ENCODE data around the gene SIRT5.

The SIRT5 gene

GRCh38 chr6:13597073-13597472 is 22.7 kb downstream of the SIRT5 start:
- H3K9ac ChIP-seq (ENCODE audit: insufficient read length, low read depth): no peak overlapping the region
- H3K27me3 ChIP-seq (ENCODE audit: insufficient read depth, insufficient read length): no peaks in the 10 kb centered on the region
- TF ChIP-seq YY1 (IDR thresholded peaks at IDR 0.05; ENCODE audit: insufficient read depth, insufficient read length) (no peak), ZNF274 (IDR thresholded peaks at IDR 0.05; ENCODE audit: low read depth, low read length) (no peak), SUZ12 (IDR thresholded peaks at IDR 0.05; ENCODE audit: extremely low read depth, insufficient read depth, insufficient read length) (no peak)
- no peak for DNase-seq (ENCODE audit: low read depth, low spot score)
- no peaks in the 10 kb centered on the region for H3K9me3 ChIP-seq (ENCODE audit: insufficient read depth, low read length)
- H3K36me3 ChIP-seq (ENCODE audit: insufficient read depth, insufficient read length, low read length): peaks cover 66% of the 10 kb centered on the region
- no peak overlapping the region for H3K4me3 ChIP-seq (ENCODE audit: insufficient read length, low read depth)
- H3K4me1 ChIP-seq (ENCODE audit: insufficient read depth, insufficient read length): no peaks in the 10 kb centered on the region

GRCh38 chr6:13600036-13600435 is 25.6 kb downstream of the SIRT5 start:
- Histone ChIP-seq H3K27me3 (ENCODE audit: insufficient read depth, insufficient read length) (no peaks in the 10 kb centered on the region), H3K36me3 (ENCODE audit: insufficient read depth, insufficient read length, low read length) (peaks cover 47% of the 10 kb centered on the region), H3K9ac (ENCODE audit: insufficient read length, low read depth) (no peak overlapping the region), H3K9me3 (ENCODE audit: insufficient read depth, low read length) (no peaks in the 10 kb centered on the region), H3K4me1 (ENCODE audit: insufficient read depth, insufficient read length) (no peaks in the 10 kb centered on the region), H3K4me3 (ENCODE audit: insufficient read length, low read depth) (no peak overlapping the region)
- DNase-seq (ENCODE audit: low read depth, low spot score): no peak
- no peak for TF ChIP-seq YY1 (IDR thresholded peaks at IDR 0.05; ENCODE audit: insufficient read depth, insufficient read length)
- TF ChIP-seq SUZ12 (IDR thresholded peaks at IDR 0.05; ENCODE audit: extremely low read depth, insufficient read depth, insufficient read length): no peak
- TF ChIP-seq ZNF274 (IDR thresholded peaks at IDR 0.05; ENCODE audit: low read depth, low read length): no peak

DNA sequence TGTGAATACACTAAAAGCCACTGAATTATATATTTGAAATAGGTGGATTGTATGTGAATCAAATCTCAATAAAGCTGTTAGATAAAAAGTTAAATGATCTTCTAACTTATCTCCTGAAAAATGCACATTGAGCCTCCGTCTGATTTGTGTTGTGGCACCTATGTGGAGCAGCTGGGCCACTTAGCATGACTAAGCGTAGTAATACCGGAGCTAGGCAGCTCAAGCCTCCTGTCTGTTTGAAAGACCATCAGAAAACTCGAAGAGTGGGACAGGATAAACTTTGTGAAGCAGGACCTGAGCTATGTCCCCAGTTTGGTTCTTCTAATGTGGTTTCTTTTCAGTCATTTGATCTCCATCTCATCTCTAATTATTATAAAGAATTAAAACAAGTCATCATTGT is 29.7 kb downstream of the SIRT5 start:
- Histone ChIP-seq H3K27me3 (ENCODE audit: insufficient read depth, insufficient read length) (no peaks in the 10 kb centered on the region), H3K4me1 (ENCODE audit: insufficient read depth, insufficient read length) (no peaks in the 10 kb centered on the region), H3K9me3 (ENCODE audit: insufficient read depth, low read length) (no peaks in the 10 kb centered on the region), H3K4me3 (ENCODE audit: insufficient read length, low read depth) (no peak overlapping the region), H3K9ac (ENCODE audit: insufficient read length, low read depth) (no peak overlapping the region), H3K36me3 (ENCODE audit: insufficient read depth, insufficient read length, low read length) (peaks cover 26% of the 10 kb centered on the region)
- DNase-seq (ENCODE audit: low read depth, low spot score): no peak
- TF ChIP-seq ZNF274 (IDR thresholded peaks at IDR 0.05; ENCODE audit: low read depth, low read length): no peak
- TF ChIP-seq SUZ12 (IDR thresholded peaks at IDR 0.05; ENCODE audit: extremely low read depth, insufficient read depth, insufficient read length): no peak
- TF ChIP-seq YY1 (IDR thresholded peaks at IDR 0.05; ENCODE audit: insufficient read depth, insufficient read length): no peak

DNA sequence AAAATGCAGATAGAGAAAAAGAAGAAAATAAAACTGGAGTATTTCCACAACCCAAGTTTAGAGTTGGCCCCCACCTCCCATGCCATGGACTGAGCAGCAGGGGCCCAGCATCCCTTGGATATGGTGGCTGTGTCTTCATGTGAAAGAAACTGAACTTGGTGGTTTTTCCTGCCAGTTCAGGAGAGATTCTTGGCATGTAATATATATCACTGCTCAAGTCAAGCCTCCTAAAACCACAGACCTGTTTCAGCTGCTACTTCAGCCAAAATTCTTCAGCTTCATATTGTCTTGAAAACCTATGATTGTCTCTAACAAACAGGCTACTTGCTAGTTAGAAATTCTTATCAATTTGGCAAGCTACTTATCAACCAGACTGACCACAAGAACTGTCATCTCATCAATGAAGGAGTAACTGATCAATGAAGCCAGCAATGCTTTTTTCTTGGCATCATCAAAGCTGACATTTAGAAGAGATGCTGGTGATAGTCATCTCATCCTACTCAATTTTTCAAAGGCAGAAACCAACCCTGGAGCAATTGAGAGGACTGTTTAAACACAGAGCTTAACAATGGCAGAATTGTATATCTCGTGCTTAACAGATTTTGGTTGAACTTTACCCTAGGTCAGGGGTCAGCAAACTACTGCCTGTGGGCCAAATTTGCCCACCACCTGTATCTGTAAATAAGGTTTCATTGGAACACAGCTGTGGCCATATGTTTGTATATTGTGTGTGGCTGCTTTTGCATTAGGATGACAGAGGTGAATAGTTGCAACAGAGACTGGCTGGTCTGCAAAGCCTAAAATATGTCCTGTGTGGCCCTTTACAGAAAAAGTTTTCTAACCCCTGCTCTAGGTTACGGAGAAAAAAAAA is 30.4 kb downstream of the SIRT5 start:
- Histone ChIP-seq H3K4me1 (ENCODE audit: insufficient read depth, insufficient read length) (no peaks in the 10 kb centered on the region), H3K4me3 (ENCODE audit: insufficient read length, low read depth) (no peak overlapping the region), H3K36me3 (ENCODE audit: insufficient read depth, insufficient read length, low read length) (peaks cover 22% of the 10 kb centered on the region), H3K27me3 (ENCODE audit: insufficient read depth, insufficient read length) (no peaks in the 10 kb centered on the region), H3K9me3 (ENCODE audit: insufficient read depth, low read length) (no peaks in the 10 kb centered on the region), H3K9ac (ENCODE audit: insufficient read length, low read depth) (no peak overlapping the region)
- TF ChIP-seq YY1 (IDR thresholded peaks at IDR 0.05; ENCODE audit: insufficient read depth, insufficient read length) (no peak), ZNF274 (IDR thresholded peaks at IDR 0.05; ENCODE audit: low read depth, low read length) (no peak), SUZ12 (IDR thresholded peaks at IDR 0.05; ENCODE audit: extremely low read depth, insufficient read depth, insufficient read length) (no peak)
- DNase-seq (ENCODE audit: low read depth, low spot score): no peak

DNA sequence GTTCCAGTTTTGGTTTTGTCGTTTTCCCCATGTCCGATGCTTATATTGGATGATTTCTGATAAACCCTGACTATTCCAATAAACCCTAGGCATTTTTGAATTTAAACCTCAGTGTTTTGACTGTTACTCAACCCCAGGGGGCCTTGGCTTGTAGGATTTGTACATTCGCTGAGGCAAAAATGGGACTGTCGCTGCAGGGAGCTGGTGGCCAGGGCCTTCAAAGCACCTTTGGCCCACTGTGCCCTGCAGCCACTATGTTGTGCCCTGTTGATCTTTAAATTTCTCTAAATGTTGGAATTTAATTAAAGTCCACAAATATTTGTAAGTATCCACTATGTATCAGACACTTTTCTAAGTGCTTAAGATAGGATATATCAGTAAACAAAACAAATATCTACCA is 31.2 kb downstream of the SIRT5 start:
- no peaks in the 10 kb centered on the region for H3K27me3 ChIP-seq (ENCODE audit: insufficient read depth, insufficient read length)
- no peak for TF ChIP-seq SUZ12 (IDR thresholded peaks at IDR 0.05; ENCODE audit: extremely low read depth, insufficient read depth, insufficient read length)
- TF ChIP-seq YY1 (IDR thresholded peaks at IDR 0.05; ENCODE audit: insufficient read depth, insufficient read length): no peak
- TF ChIP-seq ZNF274 (IDR thresholded peaks at IDR 0.05; ENCODE audit: low read depth, low read length): no peak
- H3K9me3 ChIP-seq (ENCODE audit: insufficient read depth, low read length): no peaks in the 10 kb centered on the region
- no peaks in the 10 kb centered on the region for H3K4me1 ChIP-seq (ENCODE audit: insufficient read depth, insufficient read length)
- H3K4me3 ChIP-seq (ENCODE audit: insufficient read length, low read depth): no peak overlapping the region
- no peak overlapping the region for H3K9ac ChIP-seq (ENCODE audit: insufficient read length, low read depth)
- H3K36me3 ChIP-seq (ENCODE audit: insufficient read depth, insufficient read length, low read length): peaks cover 18% of the 10 kb centered on the region
- no peak for DNase-seq (ENCODE audit: low read depth, low spot score)

DNA sequence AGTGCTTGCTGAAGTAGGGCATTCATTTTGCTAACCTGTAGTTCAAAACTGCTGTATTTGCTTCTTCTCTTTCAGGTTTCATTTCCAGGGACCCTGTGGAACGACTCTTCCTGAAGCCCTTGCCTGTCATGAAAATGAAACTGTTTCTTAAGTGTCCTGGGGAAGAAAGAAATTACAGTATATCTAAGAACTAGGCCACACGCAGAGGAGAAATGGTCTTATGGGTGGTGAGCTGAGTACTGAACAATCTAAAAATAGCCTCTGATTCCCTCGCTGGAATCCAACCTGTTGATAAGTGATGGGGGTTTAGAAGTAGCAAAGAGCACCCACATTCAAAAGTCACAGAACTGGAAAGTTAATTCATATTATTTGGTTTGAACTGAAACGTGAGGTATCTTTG is 37.3 kb downstream of the SIRT5 start:
- TF ChIP-seq ZNF274 (IDR thresholded peaks at IDR 0.05; ENCODE audit: low read depth, low read length) (no peak), SUZ12 (IDR thresholded peaks at IDR 0.05; ENCODE audit: extremely low read depth, insufficient read depth, insufficient read length) (no peak), YY1 (IDR thresholded peaks at IDR 0.05; ENCODE audit: insufficient read depth, insufficient read length) (no peak)
- H3K36me3 ChIP-seq (ENCODE audit: insufficient read depth, insufficient read length, low read length): peaks cover 16% of the 10 kb centered on the region
- H3K4me3 ChIP-seq (ENCODE audit: insufficient read length, low read depth): no peak overlapping the region
- no peak for DNase-seq (ENCODE audit: low read depth, low spot score)
- H3K4me1 ChIP-seq (ENCODE audit: insufficient read depth, insufficient read length): no peaks in the 10 kb centered on the region
- no peak overlapping the region for H3K9ac ChIP-seq (ENCODE audit: insufficient read length, low read depth)
- no peaks in the 10 kb centered on the region for H3K27me3 ChIP-seq (ENCODE audit: insufficient read depth, insufficient read length)
- no peaks in the 10 kb centered on the region for H3K9me3 ChIP-seq (ENCODE audit: insufficient read depth, low read length)

GRCh38 chr6:13613029-13613594 is 38.7 kb downstream of the SIRT5 start:
- peaks cover 27% of the 10 kb centered on the region for H3K36me3 ChIP-seq (ENCODE audit: insufficient read depth, insufficient read length, low read length)
- H3K27me3 ChIP-seq (ENCODE audit: insufficient read depth, insufficient read length): no peaks in the 10 kb centered on the region
- no peaks in the 10 kb centered on the region for H3K4me1 ChIP-seq (ENCODE audit: insufficient read depth, insufficient read length)
- TF ChIP-seq YY1 (IDR thresholded peaks at IDR 0.05; ENCODE audit: insufficient read depth, insufficient read length): no peak
- DNase-seq (ENCODE audit: low read depth, low spot score): no peak
- no peak overlapping the region for H3K4me3 ChIP-seq (ENCODE audit: insufficient read length, low read depth)
- no peaks in the 10 kb centered on the region for H3K9me3 ChIP-seq (ENCODE audit: insufficient read depth, low read length)
- H3K9ac ChIP-seq (ENCODE audit: insufficient read length, low read depth): no peak overlapping the region
